Stomach (tissue), 9 donors: ENCODE results near the gene PIK3CB. TPM values are rescaled to one million over a fixed set of nuclear protein-coding genes. Genes with fewer than 3 reads are reported as not detected.

Source experiments
- DNase-seq, 2 donors: peaks; one replicate each; pipeline versions ENCODE4 v3.0.0 to v3.0.0-alpha.2; 2013 to 2019
- H3K27ac ChIP-seq, 5 donors: fragments of 200-600 bp in 4 of 5; sonication (generic) in 4 of 5; one replicate each; pipeline ENCODE4 v1.5.1; 2013 to 2019; ENCODE audit warnings: mild to moderate bottlenecking in 1 of 5, moderate library complexity in 1 of 5
- H3K27me3 ChIP-seq, 3 donors: fragments of 200-600 bp; sonication (generic); one replicate each; pipeline ENCODE4 v1.5.1; 2017 to 2019; ENCODE audit warnings: mixed run types in 1 of 3
- H3K36me3 ChIP-seq, 4 donors: fragments of 200-600 bp; sonication (generic); 1 replicate in 3 of 4; 2 replicates in 1 of 4; pipeline ENCODE4 v1.5.1; 2016 to 2019
- H3K4me1 ChIP-seq, 4 donors: fragments of 200-600 bp; sonication (generic); one replicate each; pipeline ENCODE4 v1.5.1; 2016 to 2019
- H3K4me3 ChIP-seq, 4 donors: fragments of 200-600 bp; sonication (generic) in 3 of 4; one replicate each; pipeline ENCODE4 v1.5.1; 2016 to 2019; ENCODE audit warnings: mild to moderate bottlenecking in 1 of 4
- H3K9me3 ChIP-seq, 4 donors: fragments of 200-600 bp; sonication (generic); one replicate each; pipeline ENCODE4 v1.5.1; 2016 to 2019
- EP300 ChIP-seq: sonication (generic); formaldehyde crosslinking; IDR thresholded peaks from one replicate; pipeline ENCODE4 v1.6.1; 2017; ENCODE audit warnings: antibody characterized with exemption
- POLR2A ChIP-seq, 4 donors: fragments of 450-650 bp; IDR thresholded peaks; one replicate each; pipeline ENCODE4 v1.6.1; 2016; ENCODE audit warnings: antibody characterized with exemption in 4 of 4, control low read depth in 2 of 4, mild to moderate bottlenecking in 1 of 4, moderate library complexity in 1 of 4
- POLR2AphosphoS5 ChIP-seq, 3 donors: sonication (generic); formaldehyde crosslinking; IDR thresholded peaks; one replicate each; pipeline ENCODE4 v1.6.1; 2016; ENCODE audit warnings: antibody characterized with exemption in 3 of 3
- WGBS, 5 donors: extraction: QIAGEN DNeasy Blood & Tissue Kit in 3 of 5; methylation state at CpG; one replicate each; pipeline versions ENCODE4 v1.1.5 to v1.1.7; 2013 to 2018; 5-methylcytosine and 5-hydroxymethylcytosine counted together
- intact Hi-C: fragments of 100-400 bp; cut with DNase I; formaldehyde crosslinking; loops from one replicate; pipeline ENCODE4 v1.15.1; 2023; ENCODE audit warnings: low total_unique reads
- polyA plus RNA-seq, 3 donors: library from polyadenylated mRNA; stranded (reverse); fragments of 200-250 nt; gene quantifications; one replicate each; pipeline ENCODE4 v1.2.3, GENCODE V29; 2013
- total RNA-seq, 5 donors: library from RNA; depleted of rRNA; stranded (reverse); fragments of >200 nt; gene quantifications; one replicate each; pipeline versions ENCODE4 v1.1.0 to v1.2.3, GENCODE V29; 2014 to 2016
- TF ChIP-seq, protein P1 (sequence below), 7 experiments: fragments of 450-650 bp in 4 of 7; fragments of 200-600 bp in 3 of 7; sonication (generic) in 3 of 7; IDR thresholded peaks; one replicate each; pipeline ENCODE4 v1.5.1; 2016 to 2019; ENCODE audit warnings: antibody characterized with exemption in 7 of 7, control low read depth in 2 of 7, mild to moderate bottlenecking in 1 of 7
- donor health status: healthy with polysubstance abuse.
- donor health status: Bipolar disorder and iron deficiency.
- donor health status: healthy.

Gene PIK3CB
- total and polyA plus RNA-seq, 8 donors: 2.9 to 43.7 (median 9.2) TPM

DNA sequence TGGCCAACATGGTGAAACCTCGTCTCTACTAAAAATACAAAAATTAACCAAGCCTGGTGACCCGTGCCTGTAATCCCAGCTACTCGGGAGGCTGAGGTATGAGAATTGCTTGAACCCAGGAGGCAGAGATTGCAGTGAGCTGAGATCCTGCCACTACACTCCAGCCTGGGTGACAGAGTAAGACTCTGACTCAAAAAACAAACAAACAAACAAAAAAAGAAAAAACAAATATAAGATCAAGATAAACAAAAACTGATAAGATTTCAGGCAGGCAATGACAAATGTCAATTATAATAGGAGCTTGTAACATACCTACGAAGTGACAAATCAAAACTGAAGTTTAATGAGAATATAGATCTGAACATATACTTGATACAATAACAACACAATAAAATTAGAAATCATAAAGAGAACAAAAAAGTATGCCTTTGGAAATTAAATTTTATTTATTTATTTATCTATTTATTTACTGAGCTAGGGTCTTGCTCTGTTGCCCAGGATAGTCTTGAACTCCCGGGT lies 155.8 kb downstream of the PIK3CB start:
- Histone ChIP-seq H3K36me3 (peaks cover 0 to 87% (median 73%) of the 10 kb centered on the region in 4 donors), H3K27me3 (no peaks in the 10 kb centered on the region), H3K27ac (no peak overlapping the region), H3K9me3 (peaks cover 0 to 26% (median 14%) of the 10 kb centered on the region in 4 donors), H3K4me3 (no peak overlapping the region), H3K4me1 (no peaks in the 10 kb centered on the region)
- TF ChIP-seq POLR2AphosphoS5 (IDR thresholded peaks at IDR 0.05) (no peak), POLR2A (IDR thresholded peaks at IDR 0.05) (no peak), EP300 (no peak)
- WGBS, 5 donors: 85 to 92% (median 88%) methylated on average over 5 of the region's 5 CpGs
- intact Hi-C loops: no loop called here
- no peak for DNase-seq

DNA sequence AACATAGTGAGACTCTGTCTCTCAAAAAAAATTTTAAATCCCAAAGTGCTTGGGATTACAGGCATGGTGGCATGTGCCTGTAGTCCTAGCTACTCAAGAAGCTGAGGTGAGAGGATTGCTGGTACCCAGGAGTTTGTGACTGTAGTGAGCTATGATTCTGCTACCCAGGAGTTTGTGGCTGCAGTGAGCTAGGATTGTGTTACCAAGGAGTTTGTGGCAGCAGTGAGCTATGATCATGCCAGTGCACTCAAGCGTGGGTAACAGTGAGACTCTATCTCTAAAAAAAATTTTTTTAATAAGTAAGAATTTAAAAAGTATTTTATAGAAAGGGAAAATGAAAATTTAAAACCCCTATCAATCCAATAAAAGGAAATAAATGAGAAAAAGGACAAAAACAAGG lies 156.6 kb downstream of the PIK3CB start:
- WGBS, 5 donors: 84 to 100% (median 97%) methylated on average over 1 of the region's 1 CpG

DNA sequence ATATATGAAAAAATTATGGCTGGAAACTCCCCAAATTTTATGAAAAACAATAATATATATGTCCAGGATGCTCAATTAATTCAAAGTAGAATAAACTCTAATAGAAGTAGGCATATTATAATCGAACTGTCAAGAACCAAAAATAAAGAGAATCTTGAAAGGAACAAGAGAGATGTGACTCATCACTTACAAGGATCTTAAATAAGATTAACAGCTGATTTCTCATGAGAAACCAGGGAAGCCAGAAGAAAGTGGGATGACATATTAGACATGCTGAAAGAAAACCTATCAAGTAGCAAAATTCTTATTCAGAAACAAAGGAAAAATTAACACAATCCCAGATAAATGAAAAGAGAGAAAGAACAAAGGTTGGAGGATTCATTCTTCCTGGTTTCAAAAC lies 159.3 kb downstream of the PIK3CB start:
- no peak for DNase-seq
- Histone ChIP-seq H3K9me3 (peaks cover 0 to 26% (median 14%) of the 10 kb centered on the region in 4 donors), H3K4me3 (no peak overlapping the region), H3K36me3 (peaks cover 0 to 56% (median 49%) of the 10 kb centered on the region in 4 donors), H3K27me3 (no peaks in the 10 kb centered on the region), H3K4me1 (peaks cover 0 to 9% (median 3%) of the 10 kb centered on the region in 4 donors), H3K27ac (no peak overlapping the region)
- TF ChIP-seq, protein P1, sequence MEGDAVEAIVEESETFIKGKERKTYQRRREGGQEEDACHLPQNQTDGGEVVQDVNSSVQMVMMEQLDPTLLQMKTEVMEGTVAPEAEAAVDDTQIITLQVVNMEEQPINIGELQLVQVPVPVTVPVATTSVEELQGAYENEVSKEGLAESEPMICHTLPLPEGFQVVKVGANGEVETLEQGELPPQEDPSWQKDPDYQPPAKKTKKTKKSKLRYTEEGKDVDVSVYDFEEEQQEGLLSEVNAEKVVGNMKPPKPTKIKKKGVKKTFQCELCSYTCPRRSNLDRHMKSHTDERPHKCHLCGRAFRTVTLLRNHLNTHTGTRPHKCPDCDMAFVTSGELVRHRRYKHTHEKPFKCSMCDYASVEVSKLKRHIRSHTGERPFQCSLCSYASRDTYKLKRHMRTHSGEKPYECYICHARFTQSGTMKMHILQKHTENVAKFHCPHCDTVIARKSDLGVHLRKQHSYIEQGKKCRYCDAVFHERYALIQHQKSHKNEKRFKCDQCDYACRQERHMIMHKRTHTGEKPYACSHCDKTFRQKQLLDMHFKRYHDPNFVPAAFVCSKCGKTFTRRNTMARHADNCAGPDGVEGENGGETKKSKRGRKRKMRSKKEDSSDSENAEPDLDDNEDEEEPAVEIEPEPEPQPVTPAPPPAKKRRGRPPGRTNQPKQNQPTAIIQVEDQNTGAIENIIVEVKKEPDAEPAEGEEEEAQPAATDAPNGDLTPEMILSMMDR (IDR thresholded peaks at IDR 0.05): no peak
- TF ChIP-seq EP300: no peak
- no peak for TF ChIP-seq POLR2AphosphoS5 (IDR thresholded peaks at IDR 0.05)
- no peak for TF ChIP-seq POLR2A (IDR thresholded peaks at IDR 0.05)
- 86 to 100% (median 98%) methylated on average over 1 of the region's 1 CpG for WGBS, 5 donors
- intact Hi-C loops: no loop called here

More for the DNA sequence above, 156.6 kb downstream of the PIK3CB start:
- H3K36me3 ChIP-seq: peaks cover 0 to 82% (median 73%) of the 10 kb centered on the region in 4 donors
- intact Hi-C loops: no loop called here
- H3K27ac ChIP-seq: no peak overlapping the region
- H3K4me1 ChIP-seq: no peaks in the 10 kb centered on the region
- TF ChIP-seq EP300: no peak
- TF ChIP-seq POLR2AphosphoS5 (IDR thresholded peaks at IDR 0.05): no peak
- TF ChIP-seq POLR2A (IDR thresholded peaks at IDR 0.05): no peak
- TF ChIP-seq, protein P1 (IDR thresholded peaks at IDR 0.05): no peak
- DNase-seq: no peak
- H3K4me3 ChIP-seq: no peak overlapping the region
- H3K27me3 ChIP-seq: no peaks in the 10 kb centered on the region
- H3K9me3 ChIP-seq: peaks cover 0 to 26% (median 14%) of the 10 kb centered on the region in 4 donors

GRCh38 chr3:138673641-138674530 lies 160.8 kb downstream of the PIK3CB start:
- peaks cover 0 to 47% (median 41%) of the 10 kb centered on the region in 4 donors for H3K36me3 ChIP-seq
- no peak overlapping the region for H3K27ac ChIP-seq
- peak in 1 of 2 donors; percentile 65 for DNase-seq
- H3K9me3 ChIP-seq: peaks cover 0 to 26% (median 14%) of the 10 kb centered on the region in 4 donors
- no peak overlapping the region for H3K4me3 ChIP-seq
- WGBS, 5 donors: 62 to 71% (median 67%) methylated on average over 4 of the region's 4 CpGs
- no peaks in the 10 kb centered on the region for H3K27me3 ChIP-seq
- peaks cover 0 to 13% (median 3%) of the 10 kb centered on the region in 4 donors for H3K4me1 ChIP-seq
- TF ChIP-seq, protein P1 (IDR thresholded peaks at IDR 0.05): no peak
- TF ChIP-seq POLR2A (IDR thresholded peaks at IDR 0.05) (no peak), EP300 (no peak), POLR2AphosphoS5 (IDR thresholded peaks at IDR 0.05) (no peak)
- intact Hi-C loops: no loop called here
